HL-60 (cell line): ENCODE data around the gene LY86.

Experiments
- GABPA ChIP-seq: IDR thresholded peaks from 2 replicates; pipeline ENCODE4 v1.6.1; 2012; ENCODE audit warnings: low read depth
- TF ChIP-seq, protein P1 (sequence below): IDR thresholded peaks from one replicate; pipeline ENCODE4 v1.5.1; 2011; ENCODE audit warnings: low read length, control low read depth, inconsistent platforms; ENCODE audit not compliant: insufficient read depth

DNA sequence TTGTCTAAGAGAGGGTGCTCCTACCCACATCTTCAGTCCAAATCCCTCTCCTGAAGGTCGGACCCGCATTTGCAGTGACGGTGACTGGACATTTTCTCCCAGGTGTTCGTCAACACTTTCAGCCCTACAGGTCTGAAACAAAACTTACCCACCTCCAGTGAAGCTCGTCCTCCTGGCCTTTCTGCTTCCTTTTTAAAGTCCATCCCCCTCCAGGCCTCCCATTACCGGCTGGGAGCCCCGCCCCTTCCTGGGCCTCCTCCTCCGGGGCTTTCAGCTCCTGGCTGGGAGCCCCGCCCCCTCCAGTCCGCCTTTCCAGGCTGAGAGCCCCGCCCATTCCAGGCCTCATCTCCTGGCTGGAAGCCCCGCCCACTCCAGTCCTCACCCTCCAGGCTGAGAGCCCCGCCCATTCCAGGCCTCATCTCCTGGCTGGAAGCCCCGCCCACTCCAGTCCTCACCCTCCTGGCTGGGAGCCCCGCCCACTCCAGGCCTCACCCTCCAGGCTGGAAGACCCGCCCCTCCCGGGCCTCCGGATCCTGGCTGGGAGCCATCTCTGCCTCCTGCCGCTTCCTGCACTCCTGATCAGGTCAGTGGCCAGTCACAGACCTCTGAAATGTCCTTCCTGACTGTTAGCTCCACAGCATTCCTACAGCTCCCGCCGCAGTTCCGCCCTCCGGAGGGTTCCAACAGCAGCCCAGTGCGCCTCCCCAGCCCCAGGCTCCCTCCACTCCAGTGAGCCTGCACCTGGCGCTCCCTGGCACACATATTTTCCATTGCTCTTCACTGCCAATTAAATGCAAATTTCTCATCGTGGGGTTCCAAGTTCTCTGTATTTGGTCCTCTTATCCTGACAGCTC is 98.5 kb downstream of the LY86 start:
- TF ChIP-seq GABPA: no peak
- TF ChIP-seq, protein P1, sequence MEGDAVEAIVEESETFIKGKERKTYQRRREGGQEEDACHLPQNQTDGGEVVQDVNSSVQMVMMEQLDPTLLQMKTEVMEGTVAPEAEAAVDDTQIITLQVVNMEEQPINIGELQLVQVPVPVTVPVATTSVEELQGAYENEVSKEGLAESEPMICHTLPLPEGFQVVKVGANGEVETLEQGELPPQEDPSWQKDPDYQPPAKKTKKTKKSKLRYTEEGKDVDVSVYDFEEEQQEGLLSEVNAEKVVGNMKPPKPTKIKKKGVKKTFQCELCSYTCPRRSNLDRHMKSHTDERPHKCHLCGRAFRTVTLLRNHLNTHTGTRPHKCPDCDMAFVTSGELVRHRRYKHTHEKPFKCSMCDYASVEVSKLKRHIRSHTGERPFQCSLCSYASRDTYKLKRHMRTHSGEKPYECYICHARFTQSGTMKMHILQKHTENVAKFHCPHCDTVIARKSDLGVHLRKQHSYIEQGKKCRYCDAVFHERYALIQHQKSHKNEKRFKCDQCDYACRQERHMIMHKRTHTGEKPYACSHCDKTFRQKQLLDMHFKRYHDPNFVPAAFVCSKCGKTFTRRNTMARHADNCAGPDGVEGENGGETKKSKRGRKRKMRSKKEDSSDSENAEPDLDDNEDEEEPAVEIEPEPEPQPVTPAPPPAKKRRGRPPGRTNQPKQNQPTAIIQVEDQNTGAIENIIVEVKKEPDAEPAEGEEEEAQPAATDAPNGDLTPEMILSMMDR: no peak
